Stimulated activated CD4-positive, alpha-beta T cell treated with anti-CD3 and anti-CD28 coated beads, Interleukin-1b, Interleukin-23, amount 100 ng/mL, for 24 hours (primary cell): Measurements from ENCODE around the gene CAMSAP2.
A peak's percentile ranks its signal among the peaks of the same experiment; 100 is the strongest.

Experiments
- DNase-seq, 4 experiments: peaks; one replicate each; pipeline ENCODE4 v3.0.0-alpha.2; 2020; ENCODE audit warnings: low read depth in 4 of 4, low spot score in 1 of 4

CAMSAP2 gene

DNA sequence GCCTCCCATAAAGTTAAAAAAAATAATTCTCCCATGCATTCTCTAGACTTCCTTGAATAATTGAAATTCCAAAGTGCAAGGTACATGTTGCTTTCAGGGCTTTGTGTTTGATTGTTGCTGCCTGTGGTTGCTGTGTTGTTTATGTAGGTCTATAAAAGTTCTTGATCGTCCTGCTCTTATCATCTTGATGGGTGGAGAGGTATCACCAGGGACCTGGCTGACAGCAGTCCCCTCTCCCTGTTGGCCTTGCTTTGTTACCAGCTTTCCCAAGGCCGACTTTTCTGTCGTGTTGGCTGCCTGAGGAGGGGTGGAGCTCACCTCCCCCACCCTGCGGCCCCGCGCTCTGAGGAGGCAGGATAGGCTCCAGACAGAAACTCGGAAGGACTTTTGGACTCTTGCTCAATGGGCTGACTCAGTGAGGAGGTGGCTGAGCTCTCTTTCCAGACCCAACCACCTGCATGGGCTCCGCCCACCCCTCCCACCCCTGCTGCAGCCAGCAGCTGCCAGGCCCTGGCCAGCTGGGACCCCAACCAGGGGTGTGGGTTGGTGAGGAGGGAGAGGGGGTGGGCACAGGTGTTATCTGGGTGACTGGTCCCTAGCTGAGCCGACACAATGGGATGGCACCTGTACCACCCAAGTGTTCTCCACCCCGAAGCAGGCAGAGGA lies 158.0 kb downstream of the CAMSAP2 start:
- DNase-seq = no peak

DNA sequence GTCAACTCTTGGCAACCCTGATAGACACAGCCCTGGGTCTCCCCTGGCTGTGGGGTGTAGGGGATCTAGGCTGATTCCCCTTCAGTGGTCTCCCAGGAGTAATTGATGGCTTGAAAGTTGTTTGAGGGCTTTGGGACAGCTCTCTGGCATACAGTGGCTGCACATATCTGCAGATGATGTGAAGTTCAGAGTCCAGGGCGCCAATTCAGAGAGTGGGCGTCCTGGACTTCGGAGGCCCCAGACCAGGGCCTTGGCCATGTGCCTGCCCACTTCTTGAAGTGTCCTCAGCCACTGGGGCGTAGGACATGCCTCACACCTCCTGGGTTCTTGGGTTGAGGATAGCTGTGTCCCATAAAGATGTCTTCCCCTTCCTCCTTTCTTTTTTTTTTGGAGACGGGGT lies 158.6 kb downstream of the CAMSAP2 start:
- no peak for DNase-seq

DNA sequence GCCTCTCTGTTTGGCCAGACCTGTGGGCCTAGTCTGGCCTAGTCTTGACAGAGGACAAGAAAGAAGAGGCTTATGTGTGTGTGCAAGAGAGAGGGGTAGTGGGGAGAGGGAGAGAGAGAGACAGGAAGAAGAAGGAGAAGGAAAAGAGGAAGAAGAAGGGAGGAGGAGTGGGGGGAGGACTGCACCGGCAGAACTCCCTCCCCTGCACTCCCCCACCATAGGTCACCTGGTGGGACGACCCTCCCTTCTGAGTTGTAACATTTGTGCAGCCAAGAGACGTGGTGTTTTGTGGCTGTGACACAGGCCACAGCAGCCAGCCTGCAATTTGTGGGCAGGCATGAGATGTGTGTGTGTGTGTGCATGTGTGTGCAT lies 160.3 kb downstream of the CAMSAP2 start:
- no peak for DNase-seq

DNA sequence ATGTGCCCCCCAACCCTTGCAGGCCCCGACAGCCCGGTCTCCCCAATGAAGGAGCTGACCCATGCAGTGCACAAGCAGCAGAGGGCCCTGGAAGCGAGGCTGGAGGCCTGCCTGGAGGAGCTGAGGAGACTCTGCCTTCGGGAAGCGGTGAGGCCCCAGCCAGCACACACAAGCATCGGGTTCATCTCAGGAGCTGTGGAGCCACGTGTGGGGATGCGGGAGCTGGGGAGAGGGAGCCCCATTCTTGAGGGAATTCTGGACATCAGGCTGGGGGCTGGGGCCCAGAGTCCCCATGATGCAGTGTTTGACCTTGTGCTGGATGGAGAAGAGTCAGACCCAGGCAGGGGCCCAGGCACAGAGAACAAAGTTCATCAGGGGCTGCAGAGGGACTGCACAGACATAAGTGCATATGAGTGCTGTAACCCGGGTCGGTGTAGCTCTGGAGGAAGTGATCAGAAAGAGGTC lies 160.8 kb downstream of the CAMSAP2 start:
- DNase-seq = no peak

DNA sequence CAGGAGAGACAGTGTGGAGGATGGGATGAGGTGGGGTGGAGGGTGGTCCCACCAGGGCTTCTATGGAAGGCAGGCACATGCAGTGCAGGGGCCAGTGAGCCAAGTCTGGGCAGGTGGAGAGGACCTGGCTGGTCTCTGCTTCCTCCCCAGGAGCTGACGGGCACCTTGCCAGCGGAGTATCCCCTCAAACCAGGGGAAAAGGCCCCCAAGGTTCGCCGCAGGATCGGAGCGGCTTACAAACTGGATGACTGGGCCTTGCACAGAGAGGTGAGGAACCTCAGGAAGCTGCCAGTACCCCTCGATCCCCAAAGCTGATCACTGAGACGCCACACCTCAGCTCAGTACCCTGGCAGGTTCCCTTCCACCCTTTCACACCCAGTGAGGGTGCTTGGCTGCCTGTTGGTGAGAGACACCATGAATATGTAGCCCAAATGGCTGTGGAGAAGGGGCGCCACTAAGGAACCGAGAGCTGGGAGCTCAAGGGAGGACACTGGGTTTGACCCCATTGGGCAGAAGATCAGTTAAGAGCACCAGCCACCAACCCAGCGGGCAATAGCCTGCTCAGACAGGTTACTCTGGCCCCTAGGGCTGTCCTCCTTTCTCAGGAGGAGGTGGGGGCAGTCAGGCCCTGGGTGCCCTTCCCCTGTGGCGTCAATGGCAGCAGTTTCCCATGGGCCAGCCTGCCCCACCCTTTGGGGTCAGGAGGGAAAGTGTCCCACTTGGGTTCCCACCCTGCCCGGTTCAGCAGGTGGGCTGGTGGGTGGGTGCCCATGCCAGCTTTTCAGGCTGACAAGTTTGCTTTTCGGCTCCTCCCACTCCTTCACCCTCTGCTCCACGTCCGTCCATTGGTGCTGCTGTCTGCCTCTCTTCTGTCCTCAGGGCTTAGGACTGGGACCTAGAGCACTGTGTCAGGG lies 161.5 kb downstream of the CAMSAP2 start:
- DNase-seq = no peak

DNA sequence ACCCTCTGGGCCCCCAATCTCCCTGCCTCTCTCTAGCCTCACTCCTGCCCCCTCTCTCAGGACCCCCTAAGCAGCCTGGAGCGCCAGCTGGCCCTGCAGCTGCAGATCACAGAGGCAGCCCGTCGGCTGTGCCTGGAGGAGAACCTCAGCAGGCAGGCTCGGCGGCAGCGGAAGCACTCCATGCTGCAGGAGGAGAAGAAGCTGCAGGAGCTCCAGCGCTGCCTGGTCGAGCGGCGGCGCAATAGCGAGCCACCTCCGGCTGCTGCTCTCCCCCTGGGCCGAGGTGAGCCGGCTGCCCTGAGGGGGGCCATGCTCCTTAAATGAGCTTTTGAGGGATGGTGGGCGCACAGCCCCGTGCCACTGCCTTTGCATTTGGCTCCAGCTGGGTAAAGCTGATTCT lies 162.2 kb downstream of the CAMSAP2 start:
- DNase-seq = no peak

DNA sequence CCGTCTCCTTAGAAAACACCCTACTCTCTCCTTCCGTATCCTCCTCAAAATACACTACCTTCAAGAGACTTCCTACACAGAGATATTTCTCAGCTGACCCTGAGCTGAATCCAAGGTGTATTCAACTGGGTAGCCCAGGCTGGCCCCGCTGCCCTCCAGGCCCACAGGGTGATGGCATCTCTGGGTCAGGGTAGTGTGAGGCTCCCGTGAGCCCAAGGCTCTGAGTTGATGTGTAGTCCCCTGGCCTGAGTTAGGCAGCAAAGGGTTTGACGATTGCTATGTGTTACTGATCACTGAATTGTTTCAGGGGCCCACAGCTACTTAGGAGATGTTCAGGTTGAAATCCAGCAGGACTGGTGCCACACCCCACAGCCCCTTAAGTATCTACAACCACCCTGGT lies 162.7 kb downstream of the CAMSAP2 start:
- DNase-seq = no peak

DNA sequence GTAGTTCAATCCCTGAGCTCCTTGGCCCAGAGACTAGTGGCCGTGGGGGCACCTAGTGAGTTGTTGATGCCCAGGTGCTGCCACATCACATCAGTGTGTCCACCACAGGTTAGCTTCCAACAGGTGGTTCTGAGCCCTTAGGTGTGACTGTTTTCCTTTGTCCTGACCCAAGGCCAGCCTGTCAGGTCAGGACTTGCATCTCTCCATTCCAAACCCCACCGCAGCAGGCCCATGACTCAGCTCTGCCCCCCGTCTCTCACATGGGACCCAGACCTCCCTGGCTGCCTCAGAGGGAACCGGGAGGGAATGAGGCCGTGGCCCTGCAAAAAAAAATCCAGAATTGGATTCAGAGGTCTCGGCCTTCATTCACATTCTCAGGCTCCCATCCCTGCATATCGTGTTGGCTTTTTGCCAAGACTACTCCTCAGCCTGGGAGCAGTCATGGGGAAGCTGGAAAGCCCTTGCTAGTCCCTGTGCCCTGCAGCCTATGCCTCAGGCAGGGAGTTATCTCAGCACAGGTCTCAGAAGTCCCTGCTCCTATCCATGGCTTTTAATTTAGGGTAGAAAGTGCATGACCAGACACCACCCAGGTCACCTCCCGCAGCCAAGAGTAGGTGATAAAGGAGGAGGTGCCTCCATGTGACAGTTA lies 163.2 kb downstream of the CAMSAP2 start:
- no peak for DNase-seq

DNA sequence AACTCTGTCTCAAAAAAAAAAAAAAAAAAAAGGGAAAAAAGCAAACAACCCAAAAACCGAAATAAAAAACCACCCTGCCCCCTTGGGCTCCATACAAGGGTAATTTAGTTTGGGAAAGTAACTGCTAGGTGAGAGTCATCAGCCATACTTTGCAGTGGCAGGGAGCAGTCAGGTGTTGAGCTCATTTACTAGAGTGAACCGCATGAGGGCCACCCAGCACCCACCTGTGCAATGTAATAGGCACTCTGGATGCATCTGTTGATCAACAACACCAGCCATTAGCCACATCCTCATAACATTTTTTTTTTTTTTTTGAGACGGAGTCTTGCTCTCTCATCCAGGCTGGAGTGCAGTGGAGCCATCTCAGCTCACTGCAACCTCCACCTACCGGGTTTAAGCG lies 165.1 kb downstream of the CAMSAP2 start:
- DNase-seq = no peak

DNA sequence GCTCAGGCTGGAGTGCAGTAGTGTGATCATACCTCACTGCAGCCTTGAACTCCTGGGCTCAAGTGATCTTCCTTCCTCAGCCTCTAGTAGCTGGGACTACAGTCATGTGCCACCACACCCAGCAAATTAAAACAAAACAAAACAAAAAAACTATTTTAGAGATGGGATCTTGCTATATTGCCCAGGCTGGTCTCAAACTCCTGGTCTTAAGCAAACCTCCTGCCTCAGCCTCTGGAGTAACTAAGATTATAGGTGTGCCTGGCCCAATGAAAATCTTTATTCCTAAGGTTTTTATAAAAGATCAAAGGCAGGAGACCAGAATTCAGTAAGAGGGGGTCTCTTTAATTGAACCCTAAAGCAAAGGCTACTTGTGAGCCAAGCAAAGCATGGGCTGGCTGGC lies 166.1 kb downstream of the CAMSAP2 start:
- DNase-seq = no peak

DNA sequence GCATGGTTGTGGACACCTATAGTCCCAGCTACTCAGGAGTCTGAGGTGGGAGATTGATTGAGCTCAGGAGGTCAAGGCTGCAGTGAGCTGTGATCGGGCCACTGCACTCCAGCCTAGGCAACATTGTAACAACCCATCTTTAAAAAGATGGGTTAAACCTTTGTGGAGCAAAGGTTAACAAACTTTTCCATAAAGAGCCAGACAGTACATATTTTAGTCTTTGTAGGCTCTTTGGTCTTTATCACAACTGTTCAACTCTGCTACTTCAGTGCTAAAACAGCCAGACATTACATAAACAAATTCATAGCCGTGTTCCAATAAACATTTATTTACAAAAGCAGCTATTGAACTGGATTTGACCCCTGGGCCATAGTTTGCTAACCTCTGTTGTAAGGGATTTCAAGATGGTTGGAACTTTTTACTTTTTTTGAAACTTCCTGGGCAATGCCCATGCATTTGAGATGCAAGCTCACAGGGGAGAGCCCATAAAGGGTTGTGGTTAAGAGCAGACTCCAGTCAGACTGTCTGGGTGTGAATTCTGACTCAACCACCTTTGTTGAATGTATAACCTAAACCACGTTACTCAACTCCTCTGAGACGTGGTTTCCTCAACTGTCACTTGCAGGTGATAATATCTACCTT lies 166.8 kb downstream of the CAMSAP2 start:
- peak in 1 of 4 experiments; percentile 34 for DNase-seq

DNA sequence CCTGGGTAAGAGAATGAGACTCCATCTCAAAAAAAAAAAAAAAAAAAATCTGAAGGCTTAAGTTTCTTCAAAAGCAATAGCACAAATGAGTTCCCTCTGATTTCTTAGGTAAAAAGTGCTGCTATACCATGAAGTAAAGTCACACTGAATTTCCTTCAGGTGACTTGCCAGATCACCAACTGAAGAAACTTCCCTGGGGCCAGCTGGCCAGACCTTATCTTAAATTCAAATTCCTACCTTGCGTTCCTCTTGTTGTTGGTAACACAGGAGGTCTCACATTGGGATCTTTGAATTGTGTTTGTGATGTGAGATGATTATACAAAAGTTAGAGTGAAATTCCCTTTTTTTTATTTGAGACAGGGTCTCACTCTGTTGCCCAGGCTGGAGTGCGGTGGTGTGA lies 167.8 kb downstream of the CAMSAP2 start:
- no peak for DNase-seq

DNA sequence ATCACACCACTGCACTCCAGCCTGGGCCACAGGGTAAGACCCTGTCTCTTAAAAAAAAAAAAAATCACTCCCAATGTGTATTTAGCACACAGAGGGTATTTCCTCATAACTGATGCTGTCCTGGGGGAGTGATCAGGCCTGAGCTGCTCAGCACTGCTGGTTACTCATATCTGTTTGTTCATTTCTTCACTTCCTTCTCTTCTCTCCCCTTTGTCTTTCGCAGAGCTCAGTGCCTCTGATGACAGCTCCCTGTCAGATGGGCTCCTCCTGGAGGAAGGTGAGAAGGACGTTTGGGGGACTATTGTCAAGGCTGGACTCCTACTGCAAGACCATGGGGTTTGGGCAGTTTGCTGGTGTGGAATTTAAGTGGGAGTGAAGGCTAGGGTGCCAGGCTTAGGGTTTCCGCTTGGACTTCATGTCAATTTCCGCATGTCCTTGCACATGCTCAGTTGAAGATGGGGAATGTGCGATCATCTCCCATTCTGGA lies 169.0 kb downstream of the CAMSAP2 start:
- no peak for DNase-seq

DNA sequence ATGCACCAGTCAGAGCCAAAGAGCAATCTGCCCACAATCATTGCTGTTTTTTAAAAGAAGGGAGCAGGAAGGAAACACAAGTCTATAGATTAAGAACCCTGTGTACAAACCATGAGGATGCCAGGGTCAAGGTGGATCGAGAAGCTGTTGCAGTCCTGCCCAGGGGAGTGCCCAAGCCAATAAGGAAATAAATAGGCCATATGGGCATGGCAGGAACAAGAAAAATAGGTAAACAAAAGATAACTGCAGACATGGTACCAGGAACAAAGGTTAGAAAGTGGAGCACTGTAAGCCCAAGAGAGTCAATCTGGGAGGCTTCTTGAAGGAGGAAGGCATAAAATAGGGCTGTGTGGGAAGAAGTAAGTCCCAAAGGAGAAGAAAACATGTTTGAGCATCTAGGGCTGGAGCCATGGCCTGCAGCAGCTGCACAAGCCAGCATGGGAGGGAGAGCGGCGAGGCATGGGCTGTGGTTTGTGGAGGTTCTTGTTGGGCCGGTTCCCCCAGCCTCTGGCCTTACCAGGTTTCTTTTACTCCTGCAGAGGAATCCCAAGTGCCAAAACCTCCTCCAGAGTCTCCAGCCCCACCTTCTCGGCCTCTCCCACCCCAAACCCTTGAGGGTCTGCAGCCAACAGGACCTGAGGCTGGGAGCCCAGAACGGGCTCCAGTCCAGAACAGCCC lies 169.6 kb downstream of the CAMSAP2 start:
- DNase-seq = no peak

DNA sequence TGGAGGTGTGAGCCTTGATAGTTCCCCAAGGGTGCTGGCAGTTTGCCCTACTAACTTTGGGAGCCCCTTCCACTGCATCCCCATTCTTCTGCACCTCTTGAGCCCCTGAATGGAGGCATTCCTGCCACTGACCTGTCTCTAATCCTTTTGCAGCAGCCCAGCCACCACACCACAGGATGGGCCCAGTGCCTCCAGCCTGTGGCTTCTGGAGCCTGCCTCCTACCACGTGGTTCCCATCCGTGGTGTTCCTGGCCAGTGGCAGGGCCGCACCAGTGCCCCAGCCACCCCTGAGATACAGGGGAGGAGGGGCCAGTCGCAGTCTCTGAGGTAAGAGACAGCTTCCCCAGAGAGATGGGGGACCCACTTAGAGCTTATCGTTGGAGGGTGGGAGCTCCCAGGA lies 170.4 kb downstream of the CAMSAP2 start:
- no peak for DNase-seq

DNA sequence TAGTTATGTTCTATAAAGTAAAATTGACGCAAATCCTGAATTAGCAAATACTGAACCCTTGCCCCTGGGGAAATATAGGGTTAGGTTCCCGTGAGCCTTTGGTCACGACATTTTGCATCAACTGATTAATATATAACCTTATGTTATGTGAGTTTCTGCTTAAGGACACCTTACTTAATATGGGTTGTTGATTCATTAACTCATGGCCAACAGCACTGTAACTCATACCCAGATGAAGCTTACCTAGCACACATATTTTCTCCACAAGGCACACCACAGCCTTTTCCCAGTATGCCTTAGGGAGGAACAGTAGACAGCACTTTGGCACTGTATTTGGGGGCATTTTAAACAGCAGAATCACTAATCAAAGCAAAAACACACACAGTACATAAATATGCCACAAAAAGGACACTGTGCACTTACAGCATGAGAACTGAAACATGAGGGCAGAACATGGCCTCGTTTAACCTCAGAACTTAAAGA lies 171.1 kb downstream of the CAMSAP2 start:
- no peak for DNase-seq
